Lung (tissue), 12 donors: ENCODE data around the gene TCF20. TPM values are rescaled to one million over a fixed set of nuclear protein-coding genes. Genes with fewer than 3 reads are reported as not detected.

Experiments used
- ATAC-seq: fragments of 200-7000 bp; cut with Tn5 transposase; one replicate; pipeline ENCODE4 v1.9.1; 2020; ENCODE audit warnings: moderate number of reproducible peaks; ENCODE audit not compliant: insufficient read depth, low FRiP score
- DNase-seq, 3 donors: peaks; one replicate each; pipeline ENCODE4 v3.0.0-alpha.2; 2013 to 2017
- H3K27ac ChIP-seq, 2 donors: one replicate each; pipeline ENCODE4 v1.5.1; 2013; ENCODE audit warnings: mild to moderate bottlenecking in 2 of 2, moderate library complexity in 2 of 2, control low read depth in 1 of 2, inconsistent platforms in 1 of 2, low read depth in 1 of 2, low read length in 1 of 2
- H3K27me3 ChIP-seq, 3 donors: one replicate each; pipeline ENCODE4 v1.5.1; 2013; ENCODE audit warnings: low read length in 2 of 3; ENCODE audit not compliant: control insufficient read depth in 3 of 3, insufficient read depth in 3 of 3
- H3K36me3 ChIP-seq, 4 donors: one replicate each; pipeline ENCODE4 v1.5.1; 2013; ENCODE audit warnings: low read length in 4 of 4, mild to moderate bottlenecking in 1 of 4, moderate library complexity in 1 of 4; ENCODE audit not compliant: control insufficient read depth in 4 of 4, insufficient read depth in 4 of 4
- H3K4me1 ChIP-seq, 5 donors: one replicate each; pipeline ENCODE4 v1.5.1; 2013; ENCODE audit warnings: low read length in 5 of 5, mild to moderate bottlenecking in 2 of 5, moderate library complexity in 1 of 5; ENCODE audit not compliant: control insufficient read depth in 5 of 5, insufficient read depth in 5 of 5
- H3K4me3 ChIP-seq: one replicate; pipeline ENCODE4 v1.5.1; 2013; ENCODE audit warnings: mild to moderate bottlenecking, control low read depth, moderate library complexity
- H3K9ac ChIP-seq, 2 donors: one replicate each; pipeline ENCODE4 v1.5.1; 2013; ENCODE audit warnings: low read length in 2 of 2, control low read depth in 1 of 2; ENCODE audit not compliant: insufficient read depth in 1 of 2
- H3K9me3 ChIP-seq, 4 donors: one replicate each; pipeline ENCODE4 v1.5.1; 2013; ENCODE audit warnings: low read length in 3 of 4, mild to moderate bottlenecking in 1 of 4, moderate library complexity in 1 of 4; ENCODE audit not compliant: control insufficient read depth in 4 of 4, insufficient read depth in 3 of 4
- WGBS, 2 donors: extraction: QIAGEN DNeasy Blood & Tissue Kit; methylation state at CpG; one replicate each; pipeline ENCODE4 v1.1.7; 2013; 5-methylcytosine and 5-hydroxymethylcytosine counted together
- polyA plus RNA-seq, 2 donors: library from polyadenylated mRNA; stranded (reverse); fragments of 200-250 nt; gene quantifications; one replicate each; pipeline ENCODE4 v1.2.1, GENCODE V29; 2013
- total RNA-seq, 2 donors: library from RNA; depleted of rRNA in 1 of 2; stranded (reverse); fragments of >200 nt in 1 of 2; gene quantifications; one replicate each; pipeline ENCODE4 v1.2.1, GENCODE V29; 2014 to 2021
- TF ChIP-seq, protein P1 (sequence below): IDR thresholded peaks from 2 replicates; pipeline ENCODE4 v1.5.1; 2012; ENCODE audit warnings: mild to moderate bottlenecking; ENCODE audit errors: control extremely low read depth, extremely low read depth
- donor health status: control.
- donor health status: control.
- donor health status: Bipolar disorder and iron deficiency.
- donor health status: healthy.
- donor health status: DM: yes; HTN: yes; CAD: no.

TCF20 gene
- total and polyA plus RNA-seq, 4 donors = 9.7 to 41.5 (median 22.7) TPM

DNA sequence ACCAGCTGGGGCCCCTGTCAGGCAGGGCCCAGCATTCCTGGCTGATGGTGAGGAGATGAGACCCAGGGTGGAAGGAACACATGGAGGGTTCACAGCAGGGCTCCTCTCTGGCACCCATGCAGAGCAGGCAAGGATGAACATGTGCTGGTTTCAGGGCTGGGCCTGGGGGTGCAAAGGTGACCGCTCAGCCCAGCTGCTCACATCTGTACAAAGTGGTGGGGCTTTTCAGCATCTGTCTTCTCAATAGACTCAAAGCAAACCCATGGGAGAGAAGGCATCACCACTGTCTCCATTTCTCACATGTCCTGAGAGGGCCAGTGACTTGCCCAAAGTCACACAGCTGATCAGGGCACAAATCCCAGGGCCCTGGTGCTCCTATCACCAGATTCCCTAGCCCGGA lies 27.3 kb upstream of the TCF20 start:
- 81 to 89% methylated on average over 2 of the region's 2 CpGs for WGBS, 2 donors
- Histone ChIP-seq H3K27me3 (no peaks in the 10 kb centered on the region), H3K27ac (no peak overlapping the region), H3K4me1 (peaks cover 0 to 33% (median 13%) of the 10 kb centered on the region in 5 donors), H3K9ac (no peak overlapping the region), H3K36me3 (no peaks in the 10 kb centered on the region), H3K4me3 (no peak overlapping the region), H3K9me3 (no peaks in the 10 kb centered on the region)
- ATAC-seq (no peak), DNase-seq (no peak)
- TF ChIP-seq, protein P1, sequence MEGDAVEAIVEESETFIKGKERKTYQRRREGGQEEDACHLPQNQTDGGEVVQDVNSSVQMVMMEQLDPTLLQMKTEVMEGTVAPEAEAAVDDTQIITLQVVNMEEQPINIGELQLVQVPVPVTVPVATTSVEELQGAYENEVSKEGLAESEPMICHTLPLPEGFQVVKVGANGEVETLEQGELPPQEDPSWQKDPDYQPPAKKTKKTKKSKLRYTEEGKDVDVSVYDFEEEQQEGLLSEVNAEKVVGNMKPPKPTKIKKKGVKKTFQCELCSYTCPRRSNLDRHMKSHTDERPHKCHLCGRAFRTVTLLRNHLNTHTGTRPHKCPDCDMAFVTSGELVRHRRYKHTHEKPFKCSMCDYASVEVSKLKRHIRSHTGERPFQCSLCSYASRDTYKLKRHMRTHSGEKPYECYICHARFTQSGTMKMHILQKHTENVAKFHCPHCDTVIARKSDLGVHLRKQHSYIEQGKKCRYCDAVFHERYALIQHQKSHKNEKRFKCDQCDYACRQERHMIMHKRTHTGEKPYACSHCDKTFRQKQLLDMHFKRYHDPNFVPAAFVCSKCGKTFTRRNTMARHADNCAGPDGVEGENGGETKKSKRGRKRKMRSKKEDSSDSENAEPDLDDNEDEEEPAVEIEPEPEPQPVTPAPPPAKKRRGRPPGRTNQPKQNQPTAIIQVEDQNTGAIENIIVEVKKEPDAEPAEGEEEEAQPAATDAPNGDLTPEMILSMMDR = no peak

DNA sequence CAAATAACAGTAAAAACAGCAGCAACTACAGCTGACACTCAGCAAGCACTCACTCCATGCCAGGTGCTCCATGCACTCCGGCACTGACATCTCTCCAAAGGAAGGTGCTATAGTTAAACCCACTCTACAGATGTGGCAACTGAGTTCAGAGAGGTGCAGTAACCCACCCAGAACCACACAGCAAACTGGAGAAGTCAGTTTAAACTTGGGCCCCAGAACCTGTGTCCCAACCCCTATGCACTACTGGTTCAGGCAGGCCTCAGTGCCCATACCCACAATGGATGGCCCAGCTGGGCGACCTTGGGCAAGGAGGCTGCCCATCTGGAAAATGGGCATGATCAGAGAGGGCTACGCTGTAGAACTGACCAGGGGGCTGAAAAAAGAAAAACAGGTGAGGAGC lies 26.4 kb upstream of the TCF20 start:
- 94 to 96% methylated on average over 3 of the region's 3 CpGs for WGBS, 2 donors
- ATAC-seq = no peak

DNA sequence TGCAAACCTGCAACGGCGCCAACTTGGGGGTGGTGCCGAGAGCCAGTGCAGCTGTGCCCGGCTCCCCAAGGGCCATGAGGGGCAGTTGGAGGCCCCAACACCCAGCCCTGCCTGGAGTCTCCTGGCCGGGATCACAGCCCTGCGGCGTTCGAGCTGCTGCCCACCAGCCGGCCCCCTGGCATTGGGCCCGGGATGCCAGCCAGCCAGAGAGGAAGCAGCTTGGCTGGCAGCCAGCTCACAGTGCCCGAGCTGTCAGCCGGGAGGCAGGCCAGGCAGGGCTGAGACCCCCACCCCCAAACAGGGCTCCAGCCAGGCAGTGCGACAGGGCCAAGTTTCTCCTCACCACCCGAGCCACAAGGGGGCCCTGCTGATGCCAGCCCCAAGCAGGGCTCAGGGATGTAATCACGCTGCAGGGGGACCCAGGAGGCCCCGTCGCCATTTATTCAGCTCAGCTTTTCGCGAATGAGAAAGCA lies 26.0 kb upstream of the TCF20 start:
- WGBS, 2 donors = 14 to 25% methylated on average over 19 of the region's 19 CpGs
- ATAC-seq = no peak
- peak in 1 of 3 donors; percentile 26 for DNase-seq

More for the DNA sequence above, 26.4 kb upstream of the TCF20 start:
- H3K27ac ChIP-seq = no peak overlapping the region
- no peaks in the 10 kb centered on the region for H3K9me3 ChIP-seq
- no peaks in the 10 kb centered on the region for H3K36me3 ChIP-seq
- no peak overlapping the region for H3K4me3 ChIP-seq
- no peak for DNase-seq
- no peaks in the 10 kb centered on the region for H3K27me3 ChIP-seq
- H3K4me1 ChIP-seq = peaks cover 0 to 33% (median 13%) of the 10 kb centered on the region in 5 donors
- no peak overlapping the region for H3K9ac ChIP-seq
- TF ChIP-seq, protein P1 = no peak

More for the DNA sequence above, 26.0 kb upstream of the TCF20 start:
- Histone ChIP-seq H3K9ac (no peak overlapping the region), H3K27ac (no peak overlapping the region), H3K27me3 (no peaks in the 10 kb centered on the region), H3K9me3 (no peaks in the 10 kb centered on the region), H3K4me3 (no peak overlapping the region), H3K36me3 (no peaks in the 10 kb centered on the region), H3K4me1 (peaks cover 0 to 32% (median 13%) of the 10 kb centered on the region in 5 donors)
- TF ChIP-seq, protein P1 = no peak
